Measurements from ENCODE around the gene RWDD3. TPM values are rescaled to one million over a fixed set of nuclear protein-coding genes. Genes with fewer than 3 reads are reported as not detected.

RWDD3 gene
- total RNA-seq, 1 experiment from 2014 or later: 15.3 TPM

DNA sequence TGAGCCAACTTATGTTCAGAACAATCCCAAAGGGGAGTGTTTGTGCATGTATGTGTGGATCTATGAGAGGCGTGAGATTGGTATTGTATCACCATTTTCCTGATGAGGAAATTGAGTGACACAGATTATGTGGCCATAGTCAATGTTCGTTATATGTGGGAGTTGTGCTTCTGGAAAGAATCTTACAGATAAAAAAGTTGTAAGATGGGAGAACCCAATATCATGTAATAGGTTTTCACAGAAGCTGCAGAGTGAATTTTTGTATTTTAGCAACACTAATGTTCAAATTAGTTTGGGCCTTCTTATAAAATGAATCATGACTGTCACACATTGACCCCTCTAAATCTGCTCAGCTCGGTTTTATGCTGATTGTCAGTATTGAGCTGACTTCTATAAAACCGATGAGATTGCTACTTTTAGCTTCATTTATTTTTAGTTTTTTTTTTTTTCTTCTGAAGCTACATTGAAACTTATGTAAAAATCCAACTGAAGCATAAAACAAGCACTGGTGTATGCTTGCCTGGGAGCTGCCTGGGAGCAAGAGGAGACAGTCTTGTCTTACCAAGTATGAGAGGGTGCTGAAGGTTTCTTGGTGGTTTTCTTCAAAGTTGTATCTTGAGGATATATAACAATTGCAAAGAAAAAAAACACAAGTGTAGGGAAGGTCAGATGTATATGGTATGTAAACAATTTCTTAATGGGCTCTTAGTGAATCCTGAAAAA, 4.1 kb downstream of the RWDD3 start:
- Mint-ChIP-seq H3K27ac (peak overlapping the region in 1 of 3 experiments; percentile 16; a peak in 1 of 7 replicates), H3K36me3 (ENCODE audit: insufficient read depth in 1 of 3, low read depth in 3 of 3) (peaks cover 35 to 42% (median 36%) of the 10 kb centered on the region in 3 experiments)

More for the DNA sequence above, 4.1 kb downstream of the RWDD3 start:
- TF ChIP-seq, protein P1, sequence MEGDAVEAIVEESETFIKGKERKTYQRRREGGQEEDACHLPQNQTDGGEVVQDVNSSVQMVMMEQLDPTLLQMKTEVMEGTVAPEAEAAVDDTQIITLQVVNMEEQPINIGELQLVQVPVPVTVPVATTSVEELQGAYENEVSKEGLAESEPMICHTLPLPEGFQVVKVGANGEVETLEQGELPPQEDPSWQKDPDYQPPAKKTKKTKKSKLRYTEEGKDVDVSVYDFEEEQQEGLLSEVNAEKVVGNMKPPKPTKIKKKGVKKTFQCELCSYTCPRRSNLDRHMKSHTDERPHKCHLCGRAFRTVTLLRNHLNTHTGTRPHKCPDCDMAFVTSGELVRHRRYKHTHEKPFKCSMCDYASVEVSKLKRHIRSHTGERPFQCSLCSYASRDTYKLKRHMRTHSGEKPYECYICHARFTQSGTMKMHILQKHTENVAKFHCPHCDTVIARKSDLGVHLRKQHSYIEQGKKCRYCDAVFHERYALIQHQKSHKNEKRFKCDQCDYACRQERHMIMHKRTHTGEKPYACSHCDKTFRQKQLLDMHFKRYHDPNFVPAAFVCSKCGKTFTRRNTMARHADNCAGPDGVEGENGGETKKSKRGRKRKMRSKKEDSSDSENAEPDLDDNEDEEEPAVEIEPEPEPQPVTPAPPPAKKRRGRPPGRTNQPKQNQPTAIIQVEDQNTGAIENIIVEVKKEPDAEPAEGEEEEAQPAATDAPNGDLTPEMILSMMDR (conservative IDR thresholded peaks at IDR 0.05): no peak
- no peak overlapping the region for H4K91ac ChIP-seq (ENCODE audit: insufficient read length, low read depth, low read length)
- no peak overlapping the region for H3K18ac ChIP-seq (ENCODE audit: insufficient read length, low read depth, low read length)
- H4K20me1 ChIP-seq (ENCODE audit: control insufficient read depth, insufficient read depth, insufficient read length): no peaks in the 10 kb centered on the region
- no peak overlapping the region for H4K5ac ChIP-seq (ENCODE audit: insufficient read length, low read depth, low read length)
- H3K14ac ChIP-seq (ENCODE audit: insufficient read depth, low read length): no peak overlapping the region
- H2BK120ac ChIP-seq (ENCODE audit: low read depth, low read length, poor library complexity, severe bottlenecking): no peak overlapping the region
- no peak overlapping the region for H3K56ac ChIP-seq (ENCODE audit: insufficient read length, low read depth, low read length)
- H4K8ac ChIP-seq (replicated peaks; ENCODE audit: insufficient read length, low read depth, low read length): no peak overlapping the region
- no peak overlapping the region for H3K4me2 ChIP-seq (ENCODE audit: insufficient read depth, insufficient read length, low read length)
- no peak overlapping the region for H2AK5ac ChIP-seq (ENCODE audit: insufficient read length, low read length)
- no peak overlapping the region for H2BK15ac ChIP-seq (ENCODE audit: low read depth, low read length)
- Mint-ChIP-seq H3K4me3 (no peak overlapping the region), H3K4me1 (peaks cover 18 to 25% of the 10 kb centered on the region in 2 experiments), H3K27me3 (ENCODE audit: low read depth) (no peaks in the 10 kb centered on the region), H3K9me3 (peaks cover 15 to 17% of the 10 kb centered on the region in 2 experiments; a peak in 4 of 5 replicates)
- no peaks in the 10 kb centered on the region for H3K79me1 ChIP-seq (ENCODE audit: insufficient read depth, low read depth, low read length, poor library complexity, severe bottlenecking)
- H2AFZ ChIP-seq (ENCODE audit: low read length): no peak overlapping the region
- H3K23me2 ChIP-seq (ENCODE audit: insufficient read length, low read depth, low read length, poor library complexity, severe bottlenecking): peaks cover 7% of the 10 kb centered on the region
- H3T11ph ChIP-seq (ENCODE audit: low read length): no peak overlapping the region
- no peak for DNase-seq
- no peak overlapping the region for H2BK12ac ChIP-seq (ENCODE audit: insufficient read length, low read depth, low read length)
- no peak overlapping the region for H2BK5ac ChIP-seq (ENCODE audit: insufficient read length, low read length)
- H3K27ac ChIP-seq (ENCODE audit: insufficient read length, low read depth, low read length): no peak overlapping the region
- H3K79me2 ChIP-seq (ENCODE audit: insufficient read depth, low read length): no peaks in the 10 kb centered on the region; the same call in 1 of the 2 replicates
- no CpG with 5 or more reads among the region's 4 CpGs for WGBS (ENCODE audit: extremely low coverage, insufficient read length, low lambda C conversion rate)
- H3K27me3 ChIP-seq (ENCODE audit: insufficient read depth, low read length): no peaks in the 10 kb centered on the region
- no peak overlapping the region for H2BK20ac ChIP-seq (ENCODE audit: low read depth, low read length, poor library complexity, severe bottlenecking)
- peaks cover 10% of the 10 kb centered on the region for H3K9me3 ChIP-seq (ENCODE audit: control insufficient read depth, low read depth, low read length)
- no peak overlapping the region for H3K23ac ChIP-seq (ENCODE audit: insufficient read length, low read depth, low read length)
- no peak overlapping the region for H3K4ac ChIP-seq (ENCODE audit: low read depth, low read length)
- H3K9ac ChIP-seq (ENCODE audit: extremely low read depth, insufficient read length, low read length): no peak overlapping the region
- H3K4me1 ChIP-seq (ENCODE audit: insufficient read depth, low read length): no peaks in the 10 kb centered on the region; the same call in 1 of the 2 replicates

Measured in H9 (cell line).